ACHN (cell line): ENCODE measurements around the gene FCN2.
"Not testable (repeated sequence)": the region's sequence is repeated elsewhere in the genome, so short reads cannot be mapped to it uniquely, and the experiment has no call there.

Source experiments
- DNase-seq: peaks from one replicate; pipeline ENCODE4 v3.0.0-alpha.2; 2015
- in situ Hi-C: cut with HindIII; loops from 2 replicates; pipeline ENCODE4 v1.10.0; 2017; ENCODE audit warnings: low sequenced_read_pairs, low pct_ligation_motif_present, low pct_unique_long_range_greater_than_20kb

FCN2 gene

DNA sequence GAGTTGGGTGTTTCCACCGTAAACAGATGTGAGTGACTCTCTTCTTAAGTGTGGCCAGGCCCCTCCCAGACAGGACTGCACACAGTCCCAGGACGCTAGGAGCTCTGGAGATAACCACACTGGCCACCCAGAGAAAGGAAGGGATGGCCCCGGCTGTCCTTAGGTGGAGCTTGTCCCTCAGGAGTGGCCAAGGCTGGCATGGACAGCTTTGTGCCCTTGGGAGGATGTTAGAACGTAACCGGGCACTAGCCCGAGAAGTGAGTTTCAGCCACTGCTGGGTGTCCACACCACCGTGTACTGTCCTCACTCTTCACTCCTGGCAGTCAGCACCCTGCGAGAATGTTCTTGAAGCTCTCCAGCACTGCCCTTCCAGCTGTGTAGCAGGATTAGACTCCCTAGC lies 35.8 kb upstream of the FCN2 start:
- in situ Hi-C loops: no loop called here
- DNase-seq: no peak

DNA sequence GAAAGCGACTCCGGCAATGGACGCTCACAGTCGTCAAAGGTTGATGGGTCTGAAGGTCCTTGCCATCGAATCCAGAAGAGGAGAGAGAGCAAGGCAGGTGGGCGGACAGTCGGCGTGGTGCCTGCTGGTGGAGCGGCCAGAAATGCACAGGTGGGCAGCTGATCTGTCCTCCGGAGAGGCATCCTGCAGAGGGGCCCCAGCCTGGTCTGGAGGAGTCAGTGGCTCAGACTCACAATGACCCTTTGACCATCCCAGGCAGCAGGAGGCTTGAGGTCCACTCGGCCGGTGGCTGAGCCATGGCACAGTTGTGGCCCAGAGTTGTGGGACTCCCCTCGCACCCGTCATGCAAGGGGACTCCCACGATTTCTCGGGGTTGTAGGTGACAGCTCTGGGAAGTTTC lies 34.4 kb upstream of the FCN2 start:
- no peak for DNase-seq
- in situ Hi-C loops: no loop called here

GRCh38 chr9:134846699-134847098 lies 33.9 kb upstream of the FCN2 start:
- DNase-seq: no peak
- in situ Hi-C loops: no loop called here

DNA sequence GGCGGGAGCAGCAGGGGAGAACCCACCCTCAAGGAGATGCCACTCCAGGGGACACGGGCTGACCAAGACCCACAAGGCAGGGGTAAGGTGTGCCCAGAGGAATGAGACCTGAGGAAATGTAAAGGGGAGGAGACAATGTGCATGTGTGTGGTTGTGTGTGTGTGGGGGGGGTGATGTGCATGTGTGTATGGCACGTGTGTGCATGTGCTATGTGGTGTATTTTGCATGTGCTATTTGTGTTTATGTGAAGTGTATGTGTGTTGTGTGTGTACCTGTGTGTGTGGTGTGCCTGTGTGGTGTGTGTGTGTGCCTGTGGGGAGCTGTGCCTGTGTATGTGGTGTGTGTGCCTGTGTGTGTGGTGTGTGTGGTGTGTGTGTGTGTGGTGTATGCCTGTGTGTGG lies 33.5 kb upstream of the FCN2 start:
- in situ Hi-C loops: no loop called here
- no peak for DNase-seq

DNA sequence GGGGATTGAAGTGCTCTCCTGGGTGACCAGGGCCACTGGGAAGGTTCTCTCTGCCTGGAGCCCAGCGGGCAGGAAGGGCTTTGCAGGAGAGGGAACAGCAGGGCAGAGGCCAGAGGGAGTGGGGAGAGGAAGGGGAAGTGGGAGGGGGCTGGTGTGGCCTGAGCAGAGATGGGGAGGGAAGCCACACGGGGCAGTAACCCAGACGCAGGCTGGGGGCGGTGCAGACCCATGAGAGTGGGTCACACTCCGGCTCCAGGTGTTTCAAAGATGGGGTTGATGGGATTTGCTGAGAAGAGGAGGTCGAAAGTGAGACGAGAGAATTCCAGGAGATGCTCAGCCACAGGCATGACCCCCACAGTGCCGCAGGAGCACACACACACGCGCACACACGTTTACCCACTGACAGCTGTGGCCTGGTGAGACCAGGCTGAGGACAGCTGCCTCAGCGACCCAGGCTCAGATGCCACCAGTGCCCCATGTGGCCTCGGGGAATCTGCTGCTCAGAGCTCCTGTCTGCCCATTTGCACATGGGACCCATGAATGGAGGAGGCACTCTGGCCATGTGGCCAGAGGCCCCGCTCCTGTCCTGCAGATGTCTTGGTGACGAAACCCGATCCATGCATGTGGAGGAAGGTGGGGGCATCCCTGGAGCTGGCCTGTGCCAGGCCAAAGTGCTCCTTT lies 32.7 kb upstream of the FCN2 start:
- DNase-seq: no peak
- in situ Hi-C loops: no loop called here

- in situ Hi-C loops: no loop called here
- DNase-seq: no peak
These were observed 32.1 kb upstream of the FCN2 start for GRCh38 chr9:134848504-134848903.

DNA sequence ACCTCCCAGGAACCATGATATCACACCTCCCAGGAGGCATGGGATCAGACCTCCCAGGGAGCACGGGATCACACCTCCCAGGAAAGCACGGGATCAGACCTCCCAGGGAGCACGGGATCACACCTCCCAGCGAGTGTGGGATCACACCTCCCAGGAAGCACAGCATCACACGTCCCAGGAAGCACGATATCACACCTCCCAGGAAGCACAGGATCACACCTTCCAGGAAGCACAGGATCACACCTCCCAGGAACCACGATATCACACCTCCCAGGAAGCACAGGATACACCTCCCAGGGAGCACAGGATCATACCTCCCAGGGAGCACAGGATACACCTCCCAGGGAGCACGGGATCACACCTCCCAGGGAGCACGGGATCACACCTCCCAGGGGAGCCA lies 30.0 kb upstream of the FCN2 start:
- in situ Hi-C loops: no loop called here
- no peak for DNase-seq

- in situ Hi-C loops: no loop called here
- no peak for DNase-seq
These were observed 29.6 kb upstream of the FCN2 start for GRCh38 chr9:134851020-134851419.

DNA sequence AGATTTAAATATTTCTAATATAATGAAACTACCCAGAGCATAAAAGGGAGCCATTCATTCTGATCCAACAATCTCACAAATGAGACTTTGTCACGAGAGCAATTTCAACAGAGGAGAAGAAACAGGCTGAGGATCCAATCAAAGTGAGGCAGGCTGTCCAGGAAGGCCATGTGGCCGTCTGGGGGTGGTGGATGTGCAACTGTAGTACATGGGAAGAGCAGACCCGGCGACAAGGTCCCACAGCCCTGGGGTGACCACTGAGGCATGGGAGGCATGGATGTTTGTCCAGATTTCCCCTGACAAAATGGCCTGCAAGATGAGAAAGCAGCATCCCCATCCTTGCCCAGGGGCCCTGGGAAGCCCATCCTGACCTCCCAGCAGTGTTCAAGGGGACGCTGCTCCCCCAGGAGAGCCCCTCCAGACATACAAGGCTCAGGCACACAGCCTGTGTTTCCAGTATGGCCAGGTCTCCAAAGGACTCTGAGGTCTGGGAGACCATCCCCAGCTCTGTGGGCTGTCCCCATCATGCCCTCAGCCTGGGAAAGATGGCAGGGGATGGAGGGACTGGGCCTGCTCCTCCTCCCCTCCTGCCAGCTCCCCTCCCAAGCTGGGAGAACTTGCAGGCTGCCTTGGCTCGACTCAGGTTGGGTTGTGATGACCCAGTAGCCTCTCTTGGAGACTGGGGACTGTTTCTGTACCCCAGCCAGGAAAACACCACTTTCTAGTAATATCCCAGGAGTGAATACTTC lies 27.5 kb upstream of the FCN2 start:
- in situ Hi-C loops: no loop called here
- DNase-seq: no peak

DNA sequence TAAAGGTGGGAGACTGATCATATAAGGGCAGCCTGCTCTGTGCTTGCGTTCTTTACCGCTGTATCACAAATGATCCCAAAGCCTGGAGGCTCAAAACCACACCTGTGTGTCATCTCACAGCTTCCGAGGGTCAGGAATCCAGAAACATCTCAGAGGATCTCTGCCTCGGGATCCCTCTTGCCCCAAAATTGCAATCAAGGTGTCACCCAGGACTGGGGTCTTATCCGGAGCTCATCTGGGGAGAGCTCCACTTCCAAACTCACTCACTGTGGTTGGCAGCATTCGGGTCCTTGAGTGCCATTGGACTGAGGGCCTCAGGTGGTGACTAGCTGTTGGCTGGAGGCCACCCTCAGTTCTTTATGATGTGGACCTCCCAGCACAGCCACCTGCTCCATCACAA lies 26.7 kb upstream of the FCN2 start:
- in situ Hi-C loops: no loop called here
- no peak for DNase-seq

DNA sequence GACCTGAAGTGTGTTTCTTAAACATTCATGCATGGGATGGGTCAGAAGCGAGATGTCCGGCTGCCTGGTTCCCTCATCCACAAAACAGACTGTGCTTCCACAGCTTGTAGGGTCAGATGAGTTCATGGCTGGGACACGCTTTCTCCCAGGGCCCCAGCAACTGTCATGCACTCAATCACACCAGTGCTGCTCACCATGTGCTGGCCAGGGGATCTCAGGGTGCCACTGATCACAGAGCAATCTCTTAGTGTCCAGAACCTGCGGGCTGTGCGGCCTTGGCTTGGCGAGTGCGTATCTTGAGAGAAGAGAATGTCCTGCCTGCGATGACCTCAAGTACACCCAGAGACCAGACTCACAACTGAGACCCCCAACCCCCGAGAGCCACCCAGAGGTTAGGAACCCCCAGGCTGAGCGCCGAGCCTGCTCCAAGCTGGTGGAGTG lies 26.0 kb upstream of the FCN2 start:
- in situ Hi-C loops: no loop called here
- no peak for DNase-seq

DNA sequence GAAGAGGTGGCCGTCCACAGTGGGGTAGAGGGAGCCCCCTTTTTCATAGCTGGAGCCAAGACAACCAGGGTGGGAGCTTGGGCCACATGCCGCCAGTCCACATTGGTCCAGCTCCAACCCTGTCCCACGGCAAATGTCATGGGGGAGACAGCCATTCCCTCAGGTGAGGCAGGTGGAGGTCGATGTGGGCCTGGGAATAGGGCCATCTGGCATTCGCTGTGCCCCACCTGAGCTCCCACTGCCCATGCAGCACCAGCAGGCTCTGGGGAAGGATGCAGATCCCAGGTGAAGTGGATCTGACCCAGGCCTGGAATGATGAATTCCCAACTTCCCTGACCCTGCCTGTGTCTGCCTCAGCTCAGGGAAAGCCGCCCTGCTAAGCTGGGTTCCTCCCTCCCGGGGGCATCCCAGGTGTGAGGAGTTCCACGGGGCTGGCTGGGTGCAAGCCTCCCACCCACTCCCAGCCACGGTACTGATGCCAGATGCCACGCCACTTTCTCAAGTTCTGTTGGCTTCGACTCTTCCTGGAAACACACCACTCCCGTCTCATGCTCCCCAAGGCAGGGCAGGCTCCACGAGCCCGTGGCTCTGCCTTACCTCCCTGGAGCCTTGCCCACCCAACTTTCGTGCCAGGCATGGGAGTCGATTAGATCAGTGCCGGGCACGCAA lies 25.2 kb upstream of the FCN2 start:
- DNase-seq: no peak
- in situ Hi-C loops: no loop called here

DNA sequence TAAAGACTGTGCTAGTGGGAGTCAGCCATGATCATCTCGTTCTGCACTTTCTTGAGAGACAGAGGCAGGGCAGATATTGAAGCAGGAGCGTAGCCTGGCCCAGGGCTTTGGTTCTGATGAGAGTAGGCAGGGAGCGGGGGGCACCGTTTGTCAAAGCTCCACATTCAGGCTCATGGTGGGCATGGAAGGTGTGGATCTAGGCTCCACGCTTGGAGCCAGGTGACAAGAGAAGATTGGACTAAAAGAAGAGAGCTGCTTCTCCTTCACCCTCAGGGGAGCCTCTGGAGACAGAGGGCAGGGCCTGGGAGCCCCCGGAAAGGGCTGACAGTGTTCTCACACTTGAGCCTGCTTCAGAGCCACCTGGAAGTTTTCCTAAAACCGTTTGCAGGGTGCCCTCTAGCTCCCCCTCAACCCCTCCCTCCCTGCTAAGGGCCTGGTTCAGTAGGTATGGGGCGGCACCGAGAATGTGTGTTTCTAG lies 24.7 kb upstream of the FCN2 start:
- no peak for DNase-seq
- in situ Hi-C loops: no loop called here

- DNase-seq, in situ Hi-C loops: not testable (repeated sequence)
These were observed 23.2 kb upstream of the FCN2 start for GRCh38 chr9:134857451-134857850.

DNA sequence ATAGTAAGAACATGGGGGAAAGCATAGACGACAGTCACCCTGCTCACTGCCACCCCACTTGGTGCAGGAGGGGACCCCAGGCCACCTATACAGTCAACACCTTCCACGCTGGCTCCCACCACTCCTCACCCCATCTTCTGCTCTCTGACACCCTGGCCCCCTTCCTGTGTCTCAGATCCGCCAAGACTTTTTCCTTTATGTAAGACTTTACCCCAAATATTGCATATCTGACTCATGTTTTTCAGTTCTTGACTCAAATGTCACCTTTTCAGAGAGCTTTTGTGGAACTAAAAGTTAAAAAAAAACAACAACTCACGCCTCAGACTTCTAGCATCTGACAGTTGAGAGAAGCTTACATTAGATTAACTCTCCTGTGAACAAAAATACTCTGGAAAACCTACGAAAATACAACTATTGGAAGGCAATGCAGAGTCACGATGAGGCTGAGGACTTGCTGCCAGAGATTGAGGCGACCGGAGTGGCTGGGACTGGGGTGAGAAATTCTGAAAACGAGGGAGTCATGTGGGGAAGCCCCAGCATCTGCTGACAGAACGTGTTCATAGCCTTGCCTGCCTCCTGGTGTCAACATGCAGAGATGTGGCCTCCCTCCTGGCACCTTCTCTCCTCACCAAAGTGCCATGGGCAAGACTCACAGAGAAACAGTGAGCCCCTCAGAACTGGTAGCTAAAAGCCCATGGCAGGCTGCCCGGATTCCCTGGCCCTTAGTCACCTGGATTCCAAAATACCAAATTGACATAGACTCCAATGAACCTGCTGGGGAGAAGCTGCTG lies 22.4 kb upstream of the FCN2 start:
- no peak for DNase-seq

DNA sequence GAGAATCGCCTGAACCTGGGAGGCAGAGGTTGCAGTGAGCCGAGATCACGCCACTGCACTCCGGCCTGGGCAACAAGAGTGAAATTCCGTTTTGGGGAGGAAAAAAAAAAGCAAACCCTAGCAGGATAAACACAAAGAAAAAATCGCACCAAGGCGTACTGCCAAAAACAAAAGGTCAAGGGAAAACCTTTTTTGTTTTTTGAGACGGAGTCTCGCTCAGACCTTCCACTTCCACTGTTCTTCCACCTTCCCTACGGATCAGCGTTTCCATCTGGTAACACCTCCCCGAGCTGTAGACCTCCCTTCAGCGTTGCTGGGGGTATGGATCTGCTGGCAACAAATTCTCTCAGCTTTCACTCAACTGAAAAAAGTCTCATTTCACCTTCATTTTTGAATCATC lies 20.1 kb upstream of the FCN2 start:
- no peak for DNase-seq
- in situ Hi-C loops: no loop called here

More for the DNA sequence above, 22.4 kb upstream of the FCN2 start:
- in situ Hi-C loops: no loop called here

GRCh38 chr9:134861595-134862334 lies 18.8 kb upstream of the FCN2 start:
- in situ Hi-C loops: no loop called here
- no peak for DNase-seq

GRCh38 chr9:134863306-134863902 lies 17.2 kb upstream of the FCN2 start:
- in situ Hi-C loops: no loop called here

More at GRCh38 chr9:134863306-134863902, 17.2 kb upstream of the FCN2 start:
- DNase-seq: no peak
